ENCODE measurements around the gene CD96. TPM values are rescaled to one million over a fixed set of nuclear protein-coding genes. Genes with fewer than 3 reads are reported as not detected.

Gene CD96
- total RNA-seq, 1 donor from 2014 or later, result 9.5 TPM

- ATAC-seq (no peak), DNase-seq (no peak)
- TF ChIP-seq CTCF (IDR thresholded peaks at IDR 0.05), result no peak
- Histone ChIP-seq H3K27me3 (no peaks in the 10 kb centered on the region), H3K36me3 (no peaks in the 10 kb centered on the region), H3K27ac (no peak overlapping the region), H3K4me1 (no peaks in the 10 kb centered on the region), H3K4me3 (no peak overlapping the region), H3K9me3 (no peaks in the 10 kb centered on the region)
- intact Hi-C loops (cut with DNase I), result no loop called here
Measured at GRCh38 chr3:111688190-111688800, 146.3 kb downstream of the CD96 start.

GRCh38 chr3:111690242-111690641 lies 148.2 kb downstream of the CD96 start:
- no peaks in the 10 kb centered on the region for H3K9me3 ChIP-seq
- H3K27ac ChIP-seq, result no peak overlapping the region
- intact Hi-C loops (cut with DNase I), result no loop called here
- H3K4me1 ChIP-seq, result no peaks in the 10 kb centered on the region
- TF ChIP-seq CTCF (IDR thresholded peaks at IDR 0.05), result no peak
- DNase-seq, result no peak
- H3K36me3 ChIP-seq, result no peaks in the 10 kb centered on the region
- H3K27me3 ChIP-seq, result no peaks in the 10 kb centered on the region
- H3K4me3 ChIP-seq, result no peak overlapping the region
- ATAC-seq, result no peak

GRCh38 chr3:111691293-111691909 lies 149.4 kb downstream of the CD96 start:
- Histone ChIP-seq H3K4me3 (no peak overlapping the region), H3K4me1 (no peaks in the 10 kb centered on the region), H3K27me3 (no peaks in the 10 kb centered on the region), H3K9me3 (no peaks in the 10 kb centered on the region), H3K36me3 (no peaks in the 10 kb centered on the region), H3K27ac (no peak overlapping the region)
- intact Hi-C loops (cut with DNase I), result no loop called here
- ATAC-seq (peak; percentile 58), DNase-seq (no peak)
- peak; percentile 45 for TF ChIP-seq CTCF (IDR thresholded peaks at IDR 0.05)

GRCh38 chr3:111692593-111693552 lies 150.9 kb downstream of the CD96 start:
- TF ChIP-seq CTCF (IDR thresholded peaks at IDR 0.05), result no peak
- Histone ChIP-seq H3K27me3 (no peaks in the 10 kb centered on the region), H3K4me1 (no peaks in the 10 kb centered on the region), H3K36me3 (no peaks in the 10 kb centered on the region), H3K4me3 (no peak overlapping the region), H3K27ac (no peak overlapping the region), H3K9me3 (no peaks in the 10 kb centered on the region)
- ATAC-seq, result no peak
- DNase-seq, result no peak
- intact Hi-C loops (cut with DNase I), result no loop called here

- no peaks in the 10 kb centered on the region for H3K27me3 ChIP-seq
- intact Hi-C loops (cut with DNase I), result no loop called here
- DNase-seq, result no peak
- no peaks in the 10 kb centered on the region for H3K9me3 ChIP-seq
- no peak overlapping the region for H3K4me3 ChIP-seq
- H3K36me3 ChIP-seq, result no peaks in the 10 kb centered on the region
- H3K27ac ChIP-seq, result no peak overlapping the region
- no peaks in the 10 kb centered on the region for H3K4me1 ChIP-seq
- ATAC-seq, result no peak
- no peak for TF ChIP-seq CTCF (IDR thresholded peaks at IDR 0.05)
Measured at GRCh38 chr3:111694471-111694870, 152.5 kb downstream of the CD96 start.

Measured in upper lobe of right lung (tissue), 1 donor.